Activated T-helper 1 cell treated with Interleukin-2 at 50 U/mL for 16 hours (primary cell): ENCODE measurements around the gene C6orf15.

Experiments used
- DNase-seq: peaks from one replicate; pipeline ENCODE4 v3.0.0-alpha.2; 2020; ENCODE audit warnings: low read depth

C6orf15 gene

DNA sequence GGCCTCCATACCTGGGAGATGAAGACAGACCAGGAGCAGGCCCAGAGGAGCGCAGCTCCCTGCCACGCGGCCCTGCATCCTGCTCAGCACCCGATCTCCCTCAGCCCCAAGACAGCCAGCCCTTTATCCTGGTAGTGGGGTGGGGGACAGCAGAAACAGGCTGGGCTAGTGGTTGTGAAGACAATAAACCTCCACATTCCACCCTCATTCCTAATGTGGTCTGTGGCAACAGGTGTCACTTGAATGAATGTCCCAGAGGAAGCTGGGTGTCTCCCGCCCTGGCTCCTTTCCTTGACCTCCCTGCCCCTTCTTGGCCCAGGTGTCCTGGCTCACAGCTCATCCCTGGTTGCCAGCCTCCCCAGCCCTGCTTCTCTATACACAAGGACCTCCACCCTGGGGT, at the start of gene C6orf15:
Gene C6orf15, minus strand, starts transcription at position 98 of the 400 bp plus-strand sequence. Its CDS starts 20 bp downstream, at position 78.
- no peak for DNase-seq

DNA sequence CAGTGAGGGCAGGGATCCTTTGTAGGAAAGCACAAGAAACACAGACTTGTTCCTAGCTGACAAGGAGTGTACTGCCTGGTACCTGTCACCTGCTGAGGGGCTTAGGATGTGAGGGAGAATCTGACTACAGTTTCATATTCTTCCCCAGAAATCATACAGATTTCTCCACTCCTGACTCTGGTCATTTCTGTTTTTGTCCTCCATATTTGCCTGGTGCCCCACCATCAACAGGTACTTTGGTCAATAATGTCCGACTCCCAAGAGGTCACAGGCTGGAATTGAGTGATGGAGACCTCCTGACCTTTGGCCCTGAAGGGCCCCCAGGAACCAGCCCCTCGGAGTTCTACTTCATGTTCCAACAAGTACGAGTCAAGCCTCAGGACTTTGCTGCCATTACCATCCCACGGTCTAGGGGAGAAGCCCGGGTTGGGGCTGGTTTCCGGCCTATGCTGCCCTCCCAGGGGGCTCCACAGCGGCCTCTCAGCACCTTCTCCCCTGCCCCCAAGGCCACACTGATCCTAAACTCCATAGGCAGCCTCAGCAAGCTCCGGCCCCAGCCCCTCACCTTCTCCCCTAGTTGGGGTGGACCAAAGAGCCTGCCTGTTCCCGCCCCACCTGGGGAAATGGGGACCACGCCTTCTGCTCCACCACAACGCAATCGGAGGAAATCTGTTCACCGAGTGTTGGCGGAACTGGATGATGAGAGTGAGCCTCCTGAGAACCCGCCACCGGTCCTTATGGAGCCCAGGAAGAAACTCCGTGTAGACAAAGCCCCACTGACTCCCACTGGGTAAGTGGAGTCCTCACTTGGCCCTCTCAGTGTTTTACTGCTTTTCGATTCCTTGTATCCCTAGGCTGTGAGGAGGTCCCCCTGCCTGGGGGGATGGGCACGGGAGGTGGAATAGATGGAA, 49.1 kb upstream of the C6orf15 start:
- no peak for DNase-seq

- peak; percentile 4 for DNase-seq
Measured at GRCh38 chr6:31158863-31159855, 46.8 kb upstream of the C6orf15 start.

- DNase-seq: peak; percentile 99
Measured at GRCh38 chr6:31158140-31158862, 45.9 kb upstream of the C6orf15 start, which contains the start of gene TCF19. TSS of gene TCF19 (plus strand) at chr6:31158589. CDS start at chr6:31159470, 881 bp downstream.

GRCh38 chr6:31157513-31158139, 45.3 kb upstream of the C6orf15 start, which contains the start of gene CCHCR1:
TSS of gene CCHCR1 (minus strand) at chr6:31157802. CDS start at chr6:31157600, 202 bp downstream.
- DNase-seq: no peak

- DNase-seq: no peak
Measured at GRCh38 chr6:31156641-31157040, 44.3 kb upstream of the C6orf15 start.

- DNase-seq: no peak
Measured at GRCh38 chr6:31154436-31154835, 42.1 kb upstream of the C6orf15 start.

DNA sequence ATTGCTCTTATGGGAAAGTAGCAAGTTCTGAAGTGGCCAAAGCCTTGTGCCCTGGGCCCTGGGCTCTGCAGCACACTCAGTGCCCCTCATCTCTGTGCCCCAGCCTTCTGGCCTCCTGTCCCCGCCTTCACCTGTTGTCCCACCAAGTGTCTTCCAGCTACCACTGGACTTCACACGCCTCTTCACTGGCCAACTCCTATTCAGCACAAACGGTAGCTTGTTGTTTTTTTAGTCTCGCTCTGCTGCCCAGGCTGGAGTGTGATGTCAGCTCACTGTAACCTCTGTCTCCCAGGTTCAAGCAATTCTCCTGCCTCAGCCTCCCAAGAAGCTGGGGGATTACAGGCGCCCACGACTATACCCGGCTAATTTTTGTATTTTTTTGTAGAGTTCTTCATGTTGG, 40.4 kb upstream of the C6orf15 start:
- DNase-seq: no peak

DNA sequence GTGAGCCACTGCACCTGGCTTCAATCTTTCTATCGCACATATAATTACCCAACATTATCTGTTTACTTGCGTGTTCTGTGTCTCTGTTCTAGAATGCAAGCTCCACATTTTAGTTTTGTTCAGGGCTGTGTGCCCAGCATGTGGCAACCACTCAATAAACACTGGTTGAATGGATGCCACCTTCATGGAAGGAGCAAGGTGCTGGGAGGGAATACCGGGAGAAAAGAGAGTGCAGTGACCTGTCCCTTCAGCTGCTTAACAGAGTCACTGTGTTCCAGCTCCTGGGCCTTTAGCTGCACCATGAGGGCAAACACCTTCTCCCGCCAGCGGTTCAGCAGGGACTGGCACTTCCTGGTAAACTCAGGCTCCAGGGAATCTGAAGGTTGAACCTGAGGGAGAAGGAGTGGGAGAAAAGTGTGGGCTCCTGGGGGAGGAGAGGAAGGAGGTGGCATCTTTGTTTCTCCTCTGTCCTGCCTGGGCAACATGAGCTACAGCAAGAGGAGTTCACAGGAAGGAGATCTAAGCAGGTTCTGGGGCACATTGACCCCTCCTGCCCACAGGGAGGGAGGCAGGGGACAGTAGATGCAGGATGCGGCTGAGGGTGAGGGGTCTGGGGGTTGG, 37.6 kb upstream of the C6orf15 start:
- DNase-seq: no peak

- no peak for DNase-seq
Measured at GRCh38 chr6:31145386-31145785, 33.0 kb upstream of the C6orf15 start.

GRCh38 chr6:31144970-31145340, 32.6 kb upstream of the C6orf15 start:
- DNase-seq: no peak

GRCh38 chr6:31144296-31144969, 32.1 kb upstream of the C6orf15 start:
- no peak for DNase-seq

DNA sequence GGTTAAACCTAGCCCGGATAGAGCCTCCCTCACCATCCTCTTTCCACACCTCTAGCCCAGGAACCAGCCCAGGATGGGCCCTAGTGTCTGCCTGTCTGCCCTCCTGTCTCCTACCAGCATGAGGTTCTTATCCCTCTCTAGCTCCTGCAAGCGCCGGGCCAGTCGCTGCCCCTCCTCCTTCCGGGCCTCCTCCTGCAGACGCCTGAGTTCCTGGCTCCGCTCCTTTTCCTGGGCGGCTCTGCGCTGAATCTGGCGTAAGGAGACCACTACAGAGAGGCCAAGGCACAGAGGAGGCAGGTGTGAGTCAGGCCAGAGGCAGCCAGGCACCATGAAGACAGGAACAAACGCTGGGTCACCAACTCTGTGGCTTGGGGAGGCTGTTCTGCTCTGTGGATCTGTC, 30.8 kb upstream of the C6orf15 start:
- no peak for DNase-seq

- no peak for DNase-seq
Measured at GRCh38 chr6:31142361-31142761, 30.0 kb upstream of the C6orf15 start.

DNA sequence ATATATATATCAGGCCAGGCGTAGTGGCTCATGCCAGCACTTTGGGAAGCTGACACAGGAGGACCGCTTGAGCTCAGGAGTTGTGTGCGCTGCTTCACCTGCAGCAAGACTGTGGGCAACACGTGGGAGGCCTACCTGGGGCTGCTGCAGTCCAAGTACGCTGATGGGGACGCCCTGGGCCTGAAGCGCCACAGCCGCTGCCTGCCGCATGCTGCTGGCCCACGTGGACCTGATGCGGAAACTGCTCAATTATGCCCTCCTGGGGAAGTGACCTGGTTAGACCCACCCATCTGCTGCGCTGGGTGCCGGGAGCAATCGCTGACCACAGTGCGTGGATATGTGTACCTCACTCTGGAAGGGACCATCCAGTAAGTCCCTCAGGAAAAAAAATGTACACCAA, 28.3 kb upstream of the C6orf15 start:
- DNase-seq: no peak

- no peak for DNase-seq
Measured at GRCh38 chr6:31139599-31139998, 27.2 kb upstream of the C6orf15 start.

- no peak for DNase-seq
Measured at GRCh38 chr6:31138982-31139381, 26.6 kb upstream of the C6orf15 start, which contains the start of gene PSORS1C2. TSS of gene PSORS1C2 (minus strand) at chr6:31139066. CDS start at chr6:31139026, 40 bp downstream.

GRCh38 chr6:31135710-31136109, 23.3 kb upstream of the C6orf15 start:
- DNase-seq: no peak

GRCh38 chr6:31132806-31133205, 20.4 kb upstream of the C6orf15 start:
- no peak for DNase-seq

DNA sequence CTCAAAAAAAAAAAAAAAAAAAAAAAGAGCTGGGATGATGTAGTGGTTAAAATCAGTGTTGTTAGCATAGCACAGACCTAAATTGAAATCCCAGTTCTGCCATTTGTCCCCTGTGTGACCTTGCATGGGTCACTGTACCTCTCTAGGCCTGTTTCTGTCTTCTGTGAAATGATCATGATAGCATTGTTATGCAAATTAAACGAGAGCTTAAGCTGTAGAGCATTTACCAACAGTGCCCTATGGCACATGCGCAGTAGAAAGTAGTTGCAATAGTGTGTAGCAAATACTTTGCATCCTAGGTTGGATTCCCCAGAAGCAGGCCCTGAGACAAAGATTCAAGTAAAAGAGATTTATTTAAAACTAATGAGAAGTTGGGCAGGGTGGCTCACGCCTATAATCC, 19.2 kb upstream of the C6orf15 start:
- DNase-seq: no peak
